Epithelial cell of esophagus (primary cell): Measurements from ENCODE around the gene LONP1.

ENCODE experiments used
- DNase-seq: peaks from one replicate; pipeline ENCODE4 v3.0.0; 2010; ENCODE audit warnings: low read depth
- H3K4me3 ChIP-seq: 2 replicates; pipeline ENCODE4 v1.5.1; 2011; ENCODE audit warnings: mild to moderate bottlenecking, low read length, control low read depth
- TF ChIP-seq, protein P1 (sequence below): IDR thresholded peaks from 2 replicates; pipeline ENCODE4 v1.5.1; 2011; ENCODE audit warnings: low read depth, mild to moderate bottlenecking, low read length, control low read depth, inconsistent platforms; ENCODE audit not compliant: insufficient read depth; ENCODE audit errors: missing control alignments

LONP1 gene

DNA sequence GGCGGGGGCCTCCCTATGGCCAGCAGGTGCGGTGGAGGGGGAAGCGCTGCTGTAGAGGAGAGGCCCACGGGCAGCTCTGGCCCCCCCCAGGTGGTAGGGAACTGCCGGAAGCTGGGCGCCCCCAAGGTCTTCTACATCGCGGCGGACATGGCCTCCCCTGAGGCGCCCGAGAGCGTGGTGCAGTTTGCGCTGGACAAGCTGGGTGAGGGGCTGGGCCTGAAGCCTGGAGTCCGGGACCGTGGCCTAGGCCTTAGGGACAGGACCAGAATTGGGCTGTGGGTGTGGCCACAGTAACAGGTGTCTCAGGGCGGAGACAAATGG lies 33.7 kb downstream of the LONP1 start:
- H3K4me3 ChIP-seq = peak overlapping the region; percentile 55
- DNase-seq = no peak
- TF ChIP-seq, protein P1, sequence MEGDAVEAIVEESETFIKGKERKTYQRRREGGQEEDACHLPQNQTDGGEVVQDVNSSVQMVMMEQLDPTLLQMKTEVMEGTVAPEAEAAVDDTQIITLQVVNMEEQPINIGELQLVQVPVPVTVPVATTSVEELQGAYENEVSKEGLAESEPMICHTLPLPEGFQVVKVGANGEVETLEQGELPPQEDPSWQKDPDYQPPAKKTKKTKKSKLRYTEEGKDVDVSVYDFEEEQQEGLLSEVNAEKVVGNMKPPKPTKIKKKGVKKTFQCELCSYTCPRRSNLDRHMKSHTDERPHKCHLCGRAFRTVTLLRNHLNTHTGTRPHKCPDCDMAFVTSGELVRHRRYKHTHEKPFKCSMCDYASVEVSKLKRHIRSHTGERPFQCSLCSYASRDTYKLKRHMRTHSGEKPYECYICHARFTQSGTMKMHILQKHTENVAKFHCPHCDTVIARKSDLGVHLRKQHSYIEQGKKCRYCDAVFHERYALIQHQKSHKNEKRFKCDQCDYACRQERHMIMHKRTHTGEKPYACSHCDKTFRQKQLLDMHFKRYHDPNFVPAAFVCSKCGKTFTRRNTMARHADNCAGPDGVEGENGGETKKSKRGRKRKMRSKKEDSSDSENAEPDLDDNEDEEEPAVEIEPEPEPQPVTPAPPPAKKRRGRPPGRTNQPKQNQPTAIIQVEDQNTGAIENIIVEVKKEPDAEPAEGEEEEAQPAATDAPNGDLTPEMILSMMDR = no peak

DNA sequence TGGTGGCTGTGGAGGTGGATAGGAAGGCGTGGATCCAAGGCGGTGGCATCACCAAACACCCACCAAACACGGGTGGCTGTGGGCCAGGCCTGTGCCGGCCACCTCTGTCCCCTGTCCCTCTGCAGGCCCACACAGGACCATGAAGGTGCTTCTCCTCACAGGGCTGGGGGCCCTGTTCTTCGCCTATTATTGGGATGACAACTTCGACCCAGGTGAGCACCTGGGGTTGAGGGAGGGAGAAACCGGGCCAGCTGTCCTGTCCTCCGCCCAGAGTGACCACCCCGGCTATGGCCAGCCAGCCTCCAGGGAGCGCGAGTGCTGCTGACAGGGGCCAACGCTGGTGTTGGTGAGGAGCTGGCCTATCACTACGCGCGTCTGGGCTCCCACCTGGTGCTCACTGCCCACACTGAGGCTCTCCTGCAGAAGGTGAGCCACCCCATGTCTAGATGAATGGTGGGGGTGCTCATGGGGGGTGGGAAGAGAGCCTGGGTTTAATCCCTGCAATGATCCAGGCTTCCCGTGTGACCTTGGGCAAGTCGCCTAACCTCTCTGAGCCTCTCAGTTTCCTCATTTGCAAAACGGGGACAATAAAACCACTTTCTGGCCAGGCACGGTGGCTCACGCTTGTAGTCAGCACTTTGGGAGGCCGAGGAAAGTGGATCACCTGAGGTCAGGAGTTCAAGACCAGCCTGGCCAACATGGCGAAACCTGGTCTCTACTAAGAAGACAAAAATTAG lies 35.1 kb downstream of the LONP1 start:
- no peak overlapping the region for H3K4me3 ChIP-seq
- TF ChIP-seq, protein P1 = no peak
- no peak for DNase-seq

DNA sequence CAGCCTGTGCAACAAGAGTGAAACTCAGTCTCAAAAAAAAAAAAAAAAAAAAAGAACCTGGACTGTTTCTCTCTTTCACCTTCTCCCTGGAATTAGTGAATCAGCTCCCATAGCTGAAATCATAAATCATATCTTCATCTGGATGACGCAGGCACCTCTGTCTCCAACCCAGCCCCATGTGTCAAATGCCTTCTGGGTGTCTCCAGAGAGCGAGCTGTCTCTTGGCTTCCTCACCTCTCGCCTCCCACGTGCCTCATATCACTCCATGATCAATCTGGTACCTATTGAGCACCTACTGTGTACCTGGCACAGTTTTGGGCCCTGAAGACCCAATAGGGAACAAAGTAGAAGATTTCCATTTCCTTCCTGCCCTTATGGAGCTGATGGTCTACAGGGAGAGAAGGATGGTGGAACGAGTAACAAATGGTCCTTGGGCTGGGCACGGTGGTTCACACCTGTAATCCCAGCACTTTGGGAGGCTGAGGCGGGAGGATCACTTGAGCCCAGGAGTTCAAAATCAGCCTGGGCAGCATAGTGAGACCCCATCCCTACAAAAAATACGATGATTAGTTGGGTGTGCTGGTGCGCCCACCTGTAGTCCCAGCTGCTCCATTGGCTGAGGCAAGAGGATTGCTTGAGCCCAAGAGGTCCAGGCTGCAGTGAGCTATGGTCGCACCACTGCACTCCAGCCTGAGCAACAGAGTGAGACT lies 36.6 kb downstream of the LONP1 start:
- DNase-seq = peak; percentile 44
- H3K4me3 ChIP-seq = no peak overlapping the region
- TF ChIP-seq, protein P1 = no peak

DNA sequence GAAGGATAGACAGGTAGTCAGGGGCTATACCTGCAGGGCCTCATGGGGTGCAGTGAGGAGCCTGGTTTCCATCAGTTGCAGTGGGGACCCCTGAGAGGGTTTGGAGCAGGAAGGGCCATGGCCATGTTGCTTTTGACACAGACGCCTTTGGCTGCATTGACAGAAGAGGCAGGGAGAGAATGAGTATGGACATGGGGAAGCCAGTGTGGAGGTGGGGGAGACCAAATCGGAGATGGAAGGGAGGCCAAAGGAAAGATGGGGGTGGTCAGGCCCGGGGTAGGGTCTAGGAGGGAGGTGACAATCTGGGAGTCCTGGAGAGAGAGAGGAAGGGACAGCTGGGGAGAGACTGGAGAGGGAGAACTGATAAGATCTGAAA lies 37.9 kb downstream of the LONP1 start:
- no peak for DNase-seq
- H3K4me3 ChIP-seq = no peak overlapping the region
- TF ChIP-seq, protein P1 = no peak

DNA sequence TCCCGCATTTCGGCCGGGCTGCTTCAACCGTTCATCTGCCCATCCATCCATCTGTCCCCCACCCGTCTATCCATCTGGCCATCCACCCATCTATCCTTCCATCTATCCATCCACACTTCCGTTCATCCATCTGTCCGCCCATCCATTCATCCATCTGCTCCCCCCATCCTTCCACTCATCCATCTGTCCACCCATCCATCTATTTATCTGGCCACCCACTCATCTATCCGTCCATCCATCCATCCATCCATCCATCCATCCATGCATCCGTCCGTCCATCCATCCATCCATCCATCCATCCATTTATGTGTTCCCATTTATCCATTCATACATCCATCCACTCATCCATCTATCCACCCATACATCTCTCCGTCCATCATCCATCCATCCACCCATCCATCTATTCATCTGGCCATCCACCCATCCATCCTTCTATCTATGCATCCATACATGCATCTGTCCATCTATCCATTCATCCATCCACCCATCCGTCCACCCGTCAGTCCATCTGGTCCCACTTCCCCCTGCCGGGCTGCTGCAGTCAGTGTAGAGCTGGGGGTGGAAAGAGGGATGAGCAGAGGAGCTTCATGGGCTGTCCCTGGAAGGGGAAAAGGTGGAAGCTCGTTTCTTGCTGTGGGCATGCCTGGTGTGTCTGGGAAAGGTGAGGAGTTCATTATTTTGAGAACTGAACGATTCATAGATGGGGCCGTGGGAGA lies 38.4 kb downstream of the LONP1 start:
- DNase-seq = no peak
- H3K4me3 ChIP-seq = peak overlapping the region; percentile 98
- TF ChIP-seq, protein P1 = no peak

DNA sequence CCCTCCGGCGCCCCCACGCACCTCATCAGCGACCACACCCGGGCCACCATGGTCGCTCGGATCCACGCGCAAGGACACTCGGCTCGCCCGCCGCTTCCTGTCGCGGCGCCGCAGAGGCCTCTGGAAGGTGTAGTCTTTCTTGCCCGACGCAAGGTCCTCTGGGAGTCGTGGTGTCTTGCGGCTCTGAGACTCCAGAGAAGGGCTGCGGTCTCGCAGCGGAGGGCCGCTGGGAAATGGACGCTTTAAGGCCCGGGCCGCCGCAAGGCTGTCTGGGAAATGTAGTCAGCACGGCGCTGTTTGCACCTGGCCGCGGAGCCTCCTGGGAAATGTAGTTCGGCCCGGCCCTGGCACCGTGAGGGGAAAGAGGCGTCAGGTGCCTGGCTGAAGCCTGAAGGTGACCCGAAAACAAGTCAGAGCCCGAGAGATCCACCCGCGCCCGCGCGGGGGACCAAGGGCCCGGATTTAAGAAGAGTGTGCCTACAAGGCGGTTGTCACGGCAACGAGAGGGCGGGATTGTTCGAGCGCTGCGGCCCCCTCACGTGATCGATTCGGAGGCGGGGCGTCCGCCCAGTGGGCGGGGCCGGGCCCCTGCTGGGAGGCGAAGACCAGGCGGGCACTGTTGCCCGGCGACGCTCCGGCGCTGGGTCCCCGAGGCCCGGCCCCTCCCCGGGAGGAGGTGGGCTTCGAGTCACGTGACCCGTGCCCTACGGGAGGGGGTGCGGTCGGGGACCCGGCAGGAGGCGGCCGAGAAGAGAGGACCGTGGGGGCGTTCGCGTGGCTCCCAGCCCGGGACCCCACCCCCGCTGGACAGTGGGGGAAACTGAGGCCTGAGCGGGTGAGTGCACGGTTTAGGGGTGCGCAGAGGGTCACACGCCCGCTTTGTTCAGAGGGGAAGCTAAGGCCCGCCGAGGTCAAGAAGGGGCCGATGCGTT lies 39.2 kb downstream of the LONP1 start, which contains the start of the genes HSD11B1L and MICOS13:
TSS of gene HSD11B1L (plus strand) at position 591 of the 932 bp plus-strand sequence. CDS start 3,806 bp downstream, outside the sequence.
TSS of gene MICOS13 (minus strand) at position 80 of the 932 bp plus-strand sequence. CDS start at position 50, 30 bp downstream.
- peak; percentile 99 for DNase-seq
- H3K4me3 ChIP-seq = peak within 1 kb of the TSS; percentile 98
- TF ChIP-seq, protein P1 = no peak
